ENCODE data around the gene FGF8. TPM values are rescaled to one million over a fixed set of nuclear protein-coding genes. Genes with fewer than 3 reads are reported as not detected.

Gene FGF8
- total RNA-seq, result not detected

GRCh38 chr10:101775273-101776160, at the start of gene FGF8:
Gene FGF8, minus strand, starts transcription at chr10:101776114. Its CDS starts 214 bp downstream, at chr10:101775900.

GRCh38 chr10:101818119-101818871, 42.4 kb upstream of the FGF8 start, which contains the start of gene OGA:
Gene OGA, minus strand, starts transcription at chr10:101818444. Its CDS starts 422 bp downstream, at chr10:101818022.

DNA sequence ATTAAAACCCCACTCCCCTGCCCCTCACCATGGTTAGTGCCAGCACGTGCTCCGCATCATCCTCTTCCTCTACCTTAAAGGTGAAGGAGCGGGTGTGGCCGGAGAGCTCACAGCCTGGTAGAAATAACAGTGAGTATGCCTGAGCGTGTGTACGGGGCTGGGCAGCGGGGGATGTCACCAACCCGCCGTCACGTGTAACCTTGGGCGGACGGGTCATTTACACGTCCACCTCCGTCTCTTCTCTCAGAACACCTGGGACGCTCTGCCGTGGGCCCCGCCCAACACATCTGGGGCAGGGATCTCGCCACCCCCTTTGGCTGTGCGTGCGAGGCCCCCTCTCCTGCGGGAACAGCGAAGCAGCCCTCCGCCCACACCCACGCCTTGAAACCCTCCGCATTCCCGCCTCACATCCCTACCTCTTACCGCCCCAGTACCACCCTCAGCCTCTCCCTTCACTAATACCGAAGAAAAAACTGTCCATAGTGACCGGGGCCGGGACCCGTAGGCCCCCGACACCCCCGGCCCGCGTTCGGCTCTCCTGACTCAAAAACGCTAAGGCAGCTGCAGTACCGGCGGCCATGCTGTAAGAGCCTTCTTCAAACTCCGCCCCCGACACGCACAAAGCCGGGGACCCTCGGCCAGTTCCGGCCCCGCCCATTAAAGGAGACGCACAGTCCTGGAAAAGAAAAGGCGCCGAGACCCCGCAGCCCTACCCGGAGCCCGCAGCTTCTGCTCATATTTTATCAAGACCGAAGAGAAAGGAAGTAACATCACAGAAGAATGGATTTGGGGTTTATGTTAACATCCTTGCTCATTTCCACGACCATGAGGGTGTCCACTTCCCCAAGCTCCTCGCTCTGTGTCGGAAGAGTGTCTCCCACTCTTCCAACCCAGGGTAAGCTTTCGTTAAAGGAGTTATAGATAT, 7.2 kb upstream of the FGF8 start, which contains the start of gene NPM3:
NPM3 (minus strand) TSS at position 636 of the 925 bp plus-strand sequence; CDS start at position 580, 56 bp downstream.

Other genes with a start within 250 kb of the FGF8 start
- 20.3 TPM for gene POLL, start 187.9 kb downstream of the FGF8 start, total RNA-seq
- gene DPCD, start 187.8 kb downstream of the FGF8 start, total RNA-seq, result 12.8 TPM
- 73.2 TPM for gene FBXW4, start 80.9 kb downstream of the FGF8 start, total RNA-seq
- gene NPM3, start 7.3 kb upstream of the FGF8 start, total RNA-seq, result 26.3 TPM
- gene OGA, start 42.3 kb upstream of the FGF8 start, total RNA-seq, result 475 TPM
- 11.3 TPM for gene KCNIP2, start 67.7 kb upstream of the FGF8 start, total RNA-seq